HL-60/S4 treated with retinoic acid at 250 ng/mL for 4 days and 3 days (cell line): Measurements from ENCODE around the gene APOBEC3G.
"Not testable (repeated sequence)": the region's sequence is repeated elsewhere in the genome, so short reads cannot be mapped to it uniquely, and the experiment has no call there.

Experiments
- in situ Hi-C: fragments of 300-500 bp; cut with MboI; formaldehyde crosslinking; loops from 2 replicates; pipeline ENCODE4 v1.7.0; 2022; ENCODE audit warnings: low sequenced_read_pairs

The APOBEC3G gene

DNA sequence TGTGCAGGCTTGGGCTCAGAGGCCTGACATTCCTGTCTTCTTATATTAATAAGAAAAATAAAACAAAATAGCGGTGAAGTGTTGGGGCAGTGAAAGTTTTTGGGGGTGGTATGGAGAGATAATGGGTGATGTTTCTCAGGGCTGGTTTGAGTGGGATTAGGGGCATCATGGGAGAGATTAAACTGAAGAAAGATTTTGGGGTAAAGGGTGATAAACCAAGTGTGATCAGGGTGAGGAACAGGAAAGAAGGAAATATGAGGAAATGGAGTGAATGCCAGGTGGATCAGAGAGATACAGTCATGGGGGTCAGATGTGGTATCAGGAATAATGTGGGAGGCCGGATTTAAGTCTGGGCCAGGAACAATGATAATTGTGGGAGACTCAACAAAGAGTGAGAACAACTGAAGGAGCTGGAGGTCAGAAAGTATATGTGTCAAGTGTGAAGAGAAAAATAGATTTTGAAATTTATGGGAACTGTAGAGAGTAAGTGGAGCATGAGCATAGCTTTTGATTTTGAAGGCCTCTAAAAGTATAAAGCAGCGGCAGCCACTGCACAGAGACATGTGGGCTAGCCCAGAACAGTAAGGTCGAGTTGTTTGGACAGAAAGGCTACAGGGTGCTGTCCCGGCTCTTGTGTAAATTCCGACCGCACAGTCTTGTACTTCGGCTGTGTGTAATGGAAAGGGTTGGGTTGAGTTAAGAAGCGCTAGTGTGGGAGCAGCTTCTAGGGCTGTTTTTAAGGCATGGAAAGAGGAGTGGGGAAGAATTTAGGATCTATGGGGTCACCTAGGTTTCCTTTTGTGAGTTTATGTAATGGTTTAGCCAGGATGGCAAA is 10.4 kb upstream of the APOBEC3G start:
- in situ Hi-C loops: not testable (repeated sequence)

DNA sequence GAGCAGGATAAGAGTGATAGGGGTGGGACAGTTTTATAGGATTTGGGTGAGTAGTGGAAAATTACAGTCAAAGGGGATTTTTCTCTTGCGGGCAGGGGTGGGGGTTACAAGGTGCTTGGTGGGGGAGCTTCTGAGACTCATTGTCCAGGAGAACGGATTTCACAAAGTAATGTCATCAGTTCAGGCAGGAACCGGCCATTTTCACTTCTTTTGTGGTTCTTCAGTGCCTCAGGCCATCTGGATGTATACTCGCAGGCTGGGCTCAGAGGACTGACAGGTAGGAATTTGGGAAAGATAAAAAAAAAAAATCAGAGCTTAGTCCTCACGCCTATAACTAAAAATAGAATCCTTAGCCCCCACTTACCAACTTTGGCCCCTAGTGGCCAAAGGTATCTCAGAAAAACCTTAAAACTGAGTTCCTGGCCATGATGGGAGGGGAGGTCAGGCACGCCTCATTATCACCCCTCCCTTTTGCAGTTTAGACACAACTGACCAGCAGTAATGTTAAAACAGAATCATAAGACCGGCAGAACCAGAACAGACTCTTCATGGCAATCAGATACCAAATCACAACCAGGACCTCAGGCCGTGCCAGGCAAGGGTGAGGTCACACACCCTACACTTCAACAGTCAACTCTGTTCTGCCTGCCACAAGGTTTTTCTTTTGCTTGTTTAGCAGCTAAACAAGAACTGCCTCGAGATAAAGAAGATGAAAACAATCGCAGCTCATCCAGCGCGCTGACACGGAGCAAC is 8.9 kb upstream of the APOBEC3G start:
- in situ Hi-C loops: no loop called here

DNA sequence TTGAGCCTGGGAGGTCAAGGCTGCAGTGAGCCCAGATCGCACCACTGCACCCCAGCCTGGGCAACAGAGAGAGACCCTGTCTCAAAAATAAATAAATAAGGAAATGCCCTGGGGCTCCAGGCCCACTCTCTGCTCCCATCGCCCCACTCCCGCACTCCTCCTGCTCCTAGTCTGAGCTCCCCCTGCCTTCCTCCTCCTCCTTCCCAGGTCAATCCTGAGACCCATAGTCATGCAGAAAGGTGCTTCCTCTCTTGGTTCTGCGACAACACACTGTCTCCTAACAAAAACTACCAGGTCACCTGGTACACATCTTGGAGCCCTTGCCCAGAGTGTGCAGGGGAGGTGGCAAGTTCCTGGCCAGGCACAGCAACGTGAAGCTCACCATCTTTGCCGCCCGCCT is 6.9 kb upstream of the APOBEC3G start:
- in situ Hi-C loops: no loop called here

DNA sequence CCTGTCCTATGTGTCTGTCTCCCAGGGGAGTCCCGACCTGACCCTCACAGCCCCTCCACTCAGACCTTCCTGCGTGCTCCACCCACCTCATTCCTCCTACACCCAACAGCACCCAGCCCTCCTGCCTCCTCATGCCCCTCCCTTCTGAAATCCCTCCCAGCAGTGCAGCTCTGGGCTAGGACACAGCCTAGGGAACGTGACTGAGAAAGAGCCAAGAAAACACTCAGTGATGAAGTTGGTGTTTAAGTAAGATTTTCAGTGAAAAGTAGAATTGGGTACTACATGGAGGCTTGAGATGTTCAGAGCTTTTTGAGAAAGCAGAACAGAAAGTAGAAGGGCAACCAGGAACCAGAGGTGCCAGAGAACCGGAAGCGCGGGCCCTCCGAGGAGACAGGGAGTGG is 4.5 kb upstream of the APOBEC3G start:
- in situ Hi-C loops: not testable (repeated sequence)

GRCh38 chr22:39073981-39074380 is 3.1 kb upstream of the APOBEC3G start:
- in situ Hi-C loops: no loop called here

DNA sequence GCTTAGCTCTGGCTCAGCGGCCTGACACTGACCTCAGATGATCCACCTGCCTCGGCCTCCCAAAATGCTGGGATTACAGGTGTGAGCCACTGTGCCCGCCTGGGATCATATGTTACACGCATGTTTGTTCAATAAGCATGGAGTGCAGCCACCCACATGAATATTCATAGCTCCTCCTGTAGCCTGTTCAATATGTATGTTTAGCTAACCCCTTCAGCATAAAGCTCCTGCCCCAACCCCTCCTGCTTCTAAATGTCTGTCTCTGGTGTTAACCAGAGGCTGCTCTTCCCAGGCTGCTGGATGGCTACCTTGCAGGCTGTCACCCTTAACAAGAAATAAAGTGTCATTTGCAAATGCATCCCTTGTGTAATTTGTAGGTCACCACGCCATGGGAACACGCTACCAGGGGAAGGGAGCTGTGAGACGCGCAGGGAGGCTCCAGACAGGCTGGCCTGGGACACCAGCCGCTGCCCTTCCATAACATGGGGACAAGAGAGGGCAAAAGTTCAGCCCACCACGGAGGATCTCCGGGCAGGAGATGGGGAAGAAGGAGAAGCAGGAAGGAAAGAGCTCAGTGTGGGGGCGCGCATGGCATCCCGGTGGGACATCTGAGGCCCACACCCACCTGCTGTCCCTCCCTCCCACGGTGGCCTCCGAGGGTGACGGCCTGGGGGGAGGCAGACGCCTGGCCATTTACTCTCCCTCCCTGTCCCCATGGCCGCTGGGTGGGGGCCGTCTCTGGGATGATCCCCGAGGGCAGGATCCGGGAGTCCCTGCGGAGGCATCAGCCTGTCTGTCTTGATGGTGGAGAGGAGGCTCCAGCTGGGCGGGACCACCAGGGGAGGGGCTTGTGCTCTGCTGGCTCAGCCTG is 685 bp upstream of the APOBEC3G start:
- in situ Hi-C loops: not testable (repeated sequence)

GRCh38 chr22:39077912-39078311 is 837 bp downstream of the APOBEC3G start:
- in situ Hi-C loops: not testable (repeated sequence)

- in situ Hi-C loops: no loop called here
Measured at GRCh38 chr22:39078329-39078728, 1.3 kb downstream of the APOBEC3G start.

GRCh38 chr22:39079054-39079637 is 2.1 kb downstream of the APOBEC3G start:
- in situ Hi-C loops: not testable (repeated sequence)

GRCh38 chr22:39080052-39080762 is 3.1 kb downstream of the APOBEC3G start:
- in situ Hi-C loops: no loop called here

- in situ Hi-C loops: no loop called here
Measured at GRCh38 chr22:39081016-39081415, 3.9 kb downstream of the APOBEC3G start.

GRCh38 chr22:39081598-39081997 is 4.5 kb downstream of the APOBEC3G start:
- in situ Hi-C loops: no loop called here

DNA sequence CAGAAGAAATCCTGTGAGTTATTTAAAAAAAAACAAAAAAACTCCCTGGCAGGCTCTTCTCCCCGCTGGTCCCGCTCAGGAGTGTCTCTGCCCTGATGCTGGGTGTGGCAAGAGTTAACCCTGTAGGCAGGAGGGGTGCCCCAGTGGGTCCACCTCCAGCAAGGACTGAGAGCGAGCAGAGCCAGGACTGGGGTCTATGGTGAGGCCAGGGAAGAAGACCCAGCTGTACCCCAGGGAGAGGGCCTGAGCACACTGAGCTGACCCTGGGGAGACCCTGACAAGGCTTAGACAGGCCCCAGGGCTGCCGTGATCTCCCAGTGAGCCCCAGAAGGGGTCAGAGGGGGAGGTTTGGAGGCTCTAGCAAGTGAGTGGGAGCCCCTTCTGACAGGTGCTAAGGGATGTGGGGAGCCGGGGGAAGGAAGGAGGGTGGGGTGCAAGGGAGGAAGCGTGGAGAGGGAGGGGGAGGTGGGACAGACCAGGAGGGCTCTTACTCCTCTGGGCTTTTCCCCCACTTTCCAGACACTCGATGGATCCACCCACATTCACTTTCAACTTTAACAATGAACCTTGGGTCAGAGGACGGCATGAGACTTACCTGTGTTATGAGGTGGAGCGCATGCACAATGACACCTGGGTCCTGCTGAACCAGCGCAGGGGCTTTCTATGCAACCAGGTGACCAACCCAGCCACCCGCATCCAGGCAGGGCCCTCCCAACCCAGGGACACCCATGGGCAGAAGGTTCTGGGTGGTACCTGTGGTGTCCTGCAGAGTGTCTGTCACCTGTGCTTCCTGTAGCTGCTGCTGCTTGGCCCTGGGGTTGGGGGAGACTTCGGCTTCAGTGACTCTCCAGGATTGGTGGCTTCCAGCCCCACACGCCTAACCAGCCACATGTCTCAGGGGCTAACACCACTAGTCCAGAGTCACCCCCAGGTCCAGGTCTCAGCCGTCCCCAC is 6.4 kb downstream of the APOBEC3G start:
- in situ Hi-C loops: no loop called here

GRCh38 chr22:39084666-39085065 is 7.6 kb downstream of the APOBEC3G start:
- in situ Hi-C loops: no loop called here

DNA sequence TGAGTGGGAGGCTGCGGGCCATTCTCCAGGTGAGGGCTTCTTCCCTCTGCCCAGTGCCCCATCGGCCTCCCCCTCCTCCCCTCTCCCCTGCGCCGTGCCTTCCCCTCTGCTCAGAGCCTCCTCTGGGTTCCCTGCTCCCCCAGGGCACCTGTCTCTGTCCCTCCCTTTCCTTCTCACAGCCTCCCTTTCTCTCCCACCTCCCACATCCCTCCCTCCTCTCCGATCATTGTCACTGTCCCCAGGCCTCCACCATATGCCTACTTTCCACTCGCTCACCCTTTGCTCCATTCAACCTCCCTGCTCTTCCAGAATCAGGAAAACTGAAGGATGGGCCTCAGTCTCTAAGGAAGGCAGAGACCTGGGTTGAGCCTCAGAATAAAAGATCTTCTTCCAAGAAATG is 10.0 kb downstream of the APOBEC3G start:
- in situ Hi-C loops: no loop called here

GRCh38 chr22:39087881-39088684 is 11.0 kb downstream of the APOBEC3G start:
- in situ Hi-C loops: no loop called here

DNA sequence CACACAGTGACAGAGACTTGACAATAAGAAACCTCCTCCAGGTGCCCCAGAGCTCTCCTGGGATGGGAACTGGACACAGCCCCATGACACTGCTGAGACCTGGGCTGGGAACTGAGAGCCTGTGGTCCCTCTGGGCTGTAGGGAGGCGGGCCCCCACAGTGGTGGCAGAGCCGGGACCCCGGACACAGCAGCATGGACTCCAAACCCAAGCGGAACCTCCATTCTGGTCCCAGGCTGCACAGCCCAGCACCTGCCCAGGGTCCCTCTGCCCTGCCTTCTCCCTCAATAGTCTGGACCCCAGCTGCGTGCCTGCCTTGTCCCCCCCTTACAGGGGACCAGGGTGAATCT is 11.6 kb downstream of the APOBEC3G start:
- in situ Hi-C loops: no loop called here

- in situ Hi-C loops: no loop called here
Measured at GRCh38 chr22:39089928-39090327, 12.9 kb downstream of the APOBEC3G start.
